HepG2 (cell line): ENCODE measurements around the gene IL1RAP. TPM values are rescaled to one million over a fixed set of nuclear protein-coding genes. Genes with fewer than 3 reads are reported as not detected.

Experiments
- ATAC-seq: fragments of 200-7000 bp; cut with Tn5 transposase; 3 replicates; pipeline ENCODE4 v1.9.1; 2020; ENCODE audit warnings: mild to moderate bottlenecking, moderate library complexity
- BruUV-seq: library from RNA; stranded (reverse); fragments of 400-500 nt; replicated peaks from 2 replicates; lab custom pipeline; 2021; lab: Mats Ljungman, UMichigan
- CTCF ChIA-PET: fragments of 300-600 bp; formaldehyde crosslinking; extraction: SDS; loops from one replicate; lab custom pipeline; 2021; ENCODE audit warnings: low total read pairs, inconsistent platforms, low intra/inter-chr PET ratio; lab: Yijun Ruan, JAX
- POLR2A ChIA-PET: fragments of 350-600 bp; sonication (Branson Sonifier 250); formaldehyde crosslinking; loops from one replicate; lab custom pipeline; 2020; ENCODE audit warnings: antibody characterized with exemption, inconsistent platforms; lab: Yijun Ruan, JAX
- DNase-seq: peaks from one replicate; pipeline ENCODE4 v3.0.0-alpha.2; 2015; ENCODE audit warnings: low spot score
- FAIRE-seq: peaks from 3 replicates; lab custom pipeline; 2011; peaks lifted over from hg19 to GRCh38; lab: Jason Lieb, UNC
- H2AFZ ChIP-seq: one replicate; pipeline ENCODE4 v1.6.1; 2011; ENCODE audit warnings: low read length, inconsistent platforms
- H3K27ac ChIP-seq: fragments of 300-600 bp; 3 replicates; pipeline ENCODE4 v1.8.0; 2011; ENCODE audit warnings: mixed run types, mild to moderate bottlenecking, mixed read lengths, low read length, inconsistent platforms; ENCODE audit not compliant: insufficient read depth; ENCODE audit errors: extremely low read length
- H3K27me3 ChIP-seq, 2 experiments: fragments of 200-600 bp in 1 of 2; 2 replicates in 1 of 2; 3 replicates in 1 of 2; pipeline versions ENCODE4 v1.6.0 to v1.8.0; 2011; ENCODE audit warnings: low read length in 2 of 2, mild to moderate bottlenecking in 2 of 2, moderate library complexity in 2 of 2, inconsistent platforms in 1 of 2; ENCODE audit not compliant: insufficient read depth in 2 of 2, control insufficient read depth in 1 of 2
- H3K36me3 ChIP-seq, 2 experiments: fragments of 200-600 bp in 1 of 2; replicated peaks in 1 of 2; 2 replicates in 1 of 2; 3 replicates in 1 of 2; pipeline versions ENCODE4 v1.5.1 to v1.8.0; 2011; ENCODE audit warnings: low read length in 2 of 2, inconsistent platforms in 1 of 2; ENCODE audit not compliant: insufficient read depth in 2 of 2, control insufficient read depth in 1 of 2
- H3K4me1 ChIP-seq: 2 replicates; pipeline ENCODE4 v1.5.1; 2012; ENCODE audit warnings: low read length, inconsistent platforms; ENCODE audit not compliant: insufficient read depth
- H3K4me2 ChIP-seq: 2 replicates; pipeline ENCODE4 v1.6.0; 2011; ENCODE audit warnings: low read depth, low read length, inconsistent platforms
- H3K4me3 ChIP-seq, 3 experiments: fragments of 200-600 bp in 1 of 3; sonication (generic), shearing (Covaris generic) in 1 of 3; replicated peaks in 1 of 3; 2 replicates each; pipeline ENCODE4 v1.5.1; 2011 to 2016; ENCODE audit warnings: low read length in 3 of 3, inconsistent platforms in 2 of 3, low read depth in 2 of 3, mild to moderate bottlenecking in 2 of 3, control low read depth in 1 of 3, mixed read lengths in 1 of 3; ENCODE audit not compliant: insufficient read depth in 1 of 3
- H3K79me2 ChIP-seq: one replicate; pipeline ENCODE4 v1.6.1; 2011; ENCODE audit warnings: low read length, inconsistent platforms; ENCODE audit not compliant: insufficient read depth
- H3K9ac ChIP-seq: 2 replicates; pipeline ENCODE4 v1.6.0; 2011; ENCODE audit warnings: mild to moderate bottlenecking, low read depth, low read length, inconsistent platforms; ENCODE audit not compliant: insufficient read depth
- H3K9me3 ChIP-seq: 2 replicates; pipeline ENCODE4 v1.5.1; 2012; ENCODE audit warnings: mild to moderate bottlenecking, low read length
- H4K20me1 ChIP-seq: 2 replicates; pipeline ENCODE4 v1.6.0; 2011; ENCODE audit warnings: inconsistent platforms, mild to moderate bottlenecking, low read length, moderate library complexity; ENCODE audit not compliant: insufficient read depth
- HNRNPK ChIP-seq: fragments of 200-400 bp; formaldehyde crosslinking; IDR thresholded peaks from 2 replicates; pipeline ENCODE4 v1.6.1; 2018; ENCODE audit warnings: low read length, low read depth, moderate library complexity, mild to moderate bottlenecking; ENCODE audit not compliant: poor library complexity, severe bottlenecking
- KLF12 ChIP-seq: sonication (generic); formaldehyde crosslinking; IDR thresholded peaks from 2 replicates; pipeline ENCODE4 v1.4.0; 2020; ENCODE audit warnings: missing genetic modification reagents, borderline replicate concordance
- RCOR2 ChIP-seq: IDR thresholded peaks from 2 replicates; pipeline ENCODE4 v1.6.1; 2016; ENCODE audit warnings: missing biosample characterization, missing genetic modification reagents
- SP4 ChIP-seq: sonication (generic); formaldehyde crosslinking; IDR thresholded peaks from 2 replicates; pipeline ENCODE4 v1.8.1; 2023; ENCODE audit warnings: mild to moderate bottlenecking, missing genetic modification reagents
- ZNF432 ChIP-seq: sonication (generic); formaldehyde crosslinking; IDR thresholded peaks from 2 replicates; pipeline ENCODE4 v1.5.0; 2020; ENCODE audit warnings: missing genetic modification reagents, mild to moderate bottlenecking, borderline replicate concordance
- ZNF768 ChIP-seq: sonication (generic); formaldehyde crosslinking; IDR thresholded peaks from 2 replicates; pipeline ENCODE4 v1.4.0; 2020; ENCODE audit warnings: missing genetic modification reagents
- ZNF83 ChIP-seq: sonication (generic); formaldehyde crosslinking; IDR thresholded peaks from 2 replicates; pipeline ENCODE4 v1.4.0; 2020; ENCODE audit warnings: missing genetic modification reagents, mild to moderate bottlenecking, borderline replicate concordance
- WGBS: methylation state at CpG from one replicate; pipeline ENCODE4 v1.1.6; 2017; ENCODE audit warnings: low lambda C conversion rate; 5-methylcytosine and 5-hydroxymethylcytosine counted together
- in situ Hi-C: cut with HindIII; loops from 2 replicates; pipeline ENCODE4 v1.10.0; 2017; ENCODE audit warnings: low pct_unique_long_range_greater_than_20kb; ENCODE audit not compliant: extremely low pct_ligation_motif_present
- intact Hi-C: fragments of 100-400 bp; cut with micrococcal nuclease; formaldehyde crosslinking; loops from one replicate; pipeline ENCODE4 v1.10.0; 2022; ENCODE audit not compliant: unreplicated experiment
- polyA plus RNA-seq, 8 experiments: library from polyadenylated mRNA; depleted of rRNA in 3 of 8; stranded (reverse) in 7 of 8; unstranded in 1 of 8; fragments of >200 nt; fragmentation: Illumina TruSeq in 4 of 8; extraction: Trizol in 4 of 8; gene quantifications; 2 replicates each; pipeline versions ENCODE4 v1.2.1 to v1.2.3, GENCODE V29; 2011 to 2016; ENCODE audit warnings: low read depth in 4 of 8, missing spikeins in 1 of 8, mixed read lengths in 1 of 8; ENCODE audit not compliant: insufficient read depth in 1 of 8
- total RNA-seq, 5 experiments: library from RNA; depleted of rRNA; stranded (reverse); fragments of >200 nt; fragmentation: Illumina TruSeq; extraction: Trizol; gene quantifications; 2 replicates each; pipeline ENCODE4 v1.2.3, GENCODE V29; 2016; ENCODE audit warnings: low read depth in 1 of 5
- TF ChIP-seq, protein P1 (sequence below): sonication (generic); formaldehyde crosslinking; IDR thresholded peaks from 2 replicates; pipeline ENCODE4 v1.5.0; 2020; ENCODE audit warnings: mild to moderate bottlenecking, missing genetic modification reagents

IL1RAP gene
- total and polyA plus RNA-seq, 2 of the 13 experiments (the other 11 are each of a cell fraction or from before 2014, with no cell fraction given) = 18.3 to 54.9 TPM

DNA sequence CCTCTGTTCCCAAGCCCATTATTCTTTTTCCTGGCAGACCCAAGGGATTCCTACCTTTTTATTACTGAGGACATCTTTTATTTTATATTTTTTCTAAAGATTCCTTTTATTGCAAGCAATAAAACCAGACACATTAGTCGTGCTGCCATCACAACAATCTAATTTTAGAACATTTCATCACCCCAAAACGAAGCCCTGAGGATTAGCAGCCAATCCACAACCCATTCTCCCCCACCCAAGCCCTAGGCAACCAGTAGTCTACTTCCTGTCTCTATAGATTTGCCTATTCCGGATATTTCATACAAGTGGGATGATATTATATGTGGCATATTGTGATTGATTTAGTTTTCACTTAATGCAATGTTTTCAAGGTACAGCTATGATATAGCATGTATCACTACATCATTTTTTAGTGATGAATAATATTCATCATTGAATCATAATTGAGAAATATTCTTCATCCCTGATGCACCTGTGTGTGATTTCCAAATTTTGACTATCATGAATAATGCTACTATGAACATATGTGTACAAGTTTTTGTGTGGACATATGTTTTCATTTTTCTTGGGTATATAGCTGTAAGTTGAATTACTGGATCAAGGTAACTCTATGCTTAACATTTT, 65.7 kb downstream of the IL1RAP start:
- CTCF ChIA-PET = no interaction called here
- FAIRE-seq = no peak
- no TSS peak for BruUV-seq
- intact Hi-C loops = no loop called here
- H3K79me2 ChIP-seq = no peaks in the 10 kb centered on the region
- TF ChIP-seq HNRNPK = no peak
- no peak for TF ChIP-seq KLF12 (CRISPR knock-in tag)
- no peak for TF ChIP-seq ZNF432 (CRISPR knock-in tag)
- TF ChIP-seq SP4 (CRISPR knock-in tag) = no peak
- no peak for TF ChIP-seq ZNF768
- TF ChIP-seq, protein P1, sequence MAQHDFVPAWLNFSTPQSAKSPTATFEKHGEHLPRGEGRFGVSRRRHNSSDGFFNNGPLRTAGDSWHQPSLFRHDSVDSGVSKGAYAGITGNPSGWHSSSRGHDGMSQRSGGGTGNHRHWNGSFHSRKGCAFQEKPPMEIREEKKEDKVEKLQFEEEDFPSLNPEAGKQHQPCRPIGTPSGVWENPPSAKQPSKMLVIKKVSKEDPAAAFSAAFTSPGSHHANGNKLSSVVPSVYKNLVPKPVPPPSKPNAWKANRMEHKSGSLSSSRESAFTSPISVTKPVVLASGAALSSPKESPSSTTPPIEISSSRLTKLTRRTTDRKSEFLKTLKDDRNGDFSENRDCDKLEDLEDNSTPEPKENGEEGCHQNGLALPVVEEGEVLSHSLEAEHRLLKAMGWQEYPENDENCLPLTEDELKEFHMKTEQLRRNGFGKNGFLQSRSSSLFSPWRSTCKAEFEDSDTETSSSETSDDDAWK (CRISPR knock-in tag) = no peak
- no peak for TF ChIP-seq RCOR2 (CRISPR knock-in tag)
- no peak for TF ChIP-seq ZNF83 (CRISPR knock-in tag)
- TF ChIP-seq, all 625 proteins: peak for 0
- ATAC-seq (no peak), DNase-seq (no peak)
- Histone ChIP-seq H3K4me3 (no peak overlapping the region), H3K36me3 (peaks cover 0 to 4% of the 10 kb centered on the region in 2 experiments; a peak in 1 of 5 replicates), H3K27me3 (no peaks in the 10 kb centered on the region), H4K20me1 (0 out of 2 replicates have a peak, but pooled peaks cover 3% of the 10 kb centered on the region), H2AFZ (no peak overlapping the region), H3K4me1 (peaks cover 29% of the 10 kb centered on the region), H3K9ac (no peak overlapping the region), H3K4me2 (no peak overlapping the region), H3K9me3 (no peaks in the 10 kb centered on the region), H3K27ac (no peak overlapping the region)
- in situ Hi-C loops = no loop called here
- WGBS = 97% methylated on average over 3 of the region's 3 CpGs
- POLR2A ChIA-PET = no interaction called here
